ENCODE data around the gene MYPOP. TPM values are rescaled to one million over a fixed set of nuclear protein-coding genes. Genes with fewer than 3 reads are reported as not detected.

The MYPOP gene
- total RNA-seq, 1 experiment from 2014 or later, result 9.0 TPM

DNA sequence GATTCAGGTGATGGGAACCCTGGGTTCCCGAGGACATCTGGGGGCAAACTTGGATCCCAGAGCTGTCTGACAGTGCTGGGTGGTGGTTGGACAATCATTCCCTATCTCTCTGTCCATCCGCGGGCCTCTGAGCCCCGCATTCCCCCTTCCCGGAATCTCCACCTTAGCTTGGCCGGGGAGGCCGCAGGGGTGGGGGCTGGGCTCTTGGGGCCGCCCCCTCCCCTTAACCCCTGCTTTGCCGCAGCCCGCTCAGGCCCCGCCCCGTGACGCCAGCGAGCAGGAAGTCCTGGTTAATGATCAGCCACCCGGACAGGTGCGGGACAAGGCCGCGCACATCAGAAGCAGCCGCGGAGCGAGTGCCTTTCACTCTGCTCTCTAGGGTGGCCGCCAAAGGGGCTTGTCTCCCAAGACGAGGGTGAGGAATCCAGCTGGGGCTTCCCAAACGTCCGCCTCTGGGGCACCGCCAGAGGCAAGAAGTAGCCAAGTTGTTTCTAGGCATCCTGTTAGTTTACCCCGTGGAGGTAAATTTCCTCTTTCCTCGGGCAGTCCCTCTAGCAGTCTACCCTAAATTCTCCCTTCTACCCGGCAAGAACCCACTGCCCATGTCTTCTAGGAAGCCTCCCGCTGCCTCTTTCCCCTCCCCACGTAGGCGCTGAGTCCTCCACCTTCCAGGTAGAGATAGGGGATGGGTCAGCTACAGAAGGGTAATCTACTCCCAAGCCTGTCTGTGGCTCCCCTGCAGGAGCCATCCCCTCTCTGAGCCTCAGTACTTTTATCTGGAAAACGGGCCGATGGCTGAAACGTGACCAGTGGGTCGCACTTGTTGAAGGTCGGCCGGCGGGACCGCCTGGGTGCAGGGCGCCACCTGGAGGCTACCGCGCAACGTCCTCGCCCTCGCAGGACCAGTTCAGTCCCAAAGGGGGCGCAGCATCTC is 19.5 kb downstream of the MYPOP start:
- no peak overlapping the region for H2BK120ac ChIP-seq (ENCODE audit: low read depth, low read length, poor library complexity, severe bottlenecking)
- no peaks in the 10 kb centered on the region for H3K27me3 ChIP-seq (ENCODE audit: insufficient read depth, low read length)
- H3K14ac ChIP-seq (ENCODE audit: insufficient read depth, low read length), result no peak overlapping the region
- no peaks in the 10 kb centered on the region for H4K20me1 ChIP-seq (ENCODE audit: control insufficient read depth, insufficient read depth, insufficient read length)
- WGBS (ENCODE audit: extremely low coverage, insufficient read length, low lambda C conversion rate), result no CpG with 5 or more reads among the region's 47 CpGs
- peak; percentile 95 for DNase-seq
- no peaks in the 10 kb centered on the region for H3K79me1 ChIP-seq (ENCODE audit: insufficient read depth, low read depth, low read length, poor library complexity, severe bottlenecking)
- Mint-ChIP-seq H3K4me1 (peaks cover 31 to 45% of the 10 kb centered on the region in 2 experiments), H3K27me3 (ENCODE audit: low read depth) (peaks cover 4% of the 10 kb centered on the region; the same call in 1 of the 2 replicates), H3K27ac (peak overlapping the region; percentile 94 to 97 (median 96); a peak in 5 of 7 replicates), H3K9me3 (no peaks in the 10 kb centered on the region), H3K36me3 (ENCODE audit: insufficient read depth in 1 of 3, low read depth in 3 of 3) (peaks cover 2 to 5% (median 4%) of the 10 kb centered on the region in 3 experiments; a peak in 3 of 7 replicates), H3K4me3 (peak overlapping the region; percentile 70 to 79)
- no peak overlapping the region for H3K4ac ChIP-seq (ENCODE audit: low read depth, low read length)
- no peak overlapping the region for H3T11ph ChIP-seq (ENCODE audit: low read length)
- no peak overlapping the region for H3K18ac ChIP-seq (ENCODE audit: insufficient read length, low read depth, low read length)
- no peak overlapping the region for H2AK5ac ChIP-seq (ENCODE audit: insufficient read length, low read length)
- TF ChIP-seq, protein P1, sequence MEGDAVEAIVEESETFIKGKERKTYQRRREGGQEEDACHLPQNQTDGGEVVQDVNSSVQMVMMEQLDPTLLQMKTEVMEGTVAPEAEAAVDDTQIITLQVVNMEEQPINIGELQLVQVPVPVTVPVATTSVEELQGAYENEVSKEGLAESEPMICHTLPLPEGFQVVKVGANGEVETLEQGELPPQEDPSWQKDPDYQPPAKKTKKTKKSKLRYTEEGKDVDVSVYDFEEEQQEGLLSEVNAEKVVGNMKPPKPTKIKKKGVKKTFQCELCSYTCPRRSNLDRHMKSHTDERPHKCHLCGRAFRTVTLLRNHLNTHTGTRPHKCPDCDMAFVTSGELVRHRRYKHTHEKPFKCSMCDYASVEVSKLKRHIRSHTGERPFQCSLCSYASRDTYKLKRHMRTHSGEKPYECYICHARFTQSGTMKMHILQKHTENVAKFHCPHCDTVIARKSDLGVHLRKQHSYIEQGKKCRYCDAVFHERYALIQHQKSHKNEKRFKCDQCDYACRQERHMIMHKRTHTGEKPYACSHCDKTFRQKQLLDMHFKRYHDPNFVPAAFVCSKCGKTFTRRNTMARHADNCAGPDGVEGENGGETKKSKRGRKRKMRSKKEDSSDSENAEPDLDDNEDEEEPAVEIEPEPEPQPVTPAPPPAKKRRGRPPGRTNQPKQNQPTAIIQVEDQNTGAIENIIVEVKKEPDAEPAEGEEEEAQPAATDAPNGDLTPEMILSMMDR (conservative IDR thresholded peaks at IDR 0.05), result peak; percentile 98
- no peak overlapping the region for H2BK12ac ChIP-seq (ENCODE audit: insufficient read length, low read depth, low read length)
- peaks cover 2% of the 10 kb centered on the region; the same call in 1 of the 2 replicates for H3K4me1 ChIP-seq (ENCODE audit: insufficient read depth, low read length)
- no peak overlapping the region for H3K56ac ChIP-seq (ENCODE audit: insufficient read length, low read depth, low read length)
- no peak overlapping the region for H4K5ac ChIP-seq (ENCODE audit: insufficient read length, low read depth, low read length)
- H4K91ac ChIP-seq (ENCODE audit: insufficient read length, low read depth, low read length), result no peak overlapping the region
- H3K23ac ChIP-seq (ENCODE audit: insufficient read length, low read depth, low read length), result no peak overlapping the region
- H2BK20ac ChIP-seq (ENCODE audit: low read depth, low read length, poor library complexity, severe bottlenecking), result no peak overlapping the region
- no peak overlapping the region for H4K8ac ChIP-seq (replicated peaks; ENCODE audit: insufficient read length, low read depth, low read length)
- H3K79me2 ChIP-seq (ENCODE audit: insufficient read depth, low read length), result no peaks in the 10 kb centered on the region
- peak overlapping the region; percentile 66 for H3K4me2 ChIP-seq (ENCODE audit: insufficient read depth, insufficient read length, low read length)
- H3K23me2 ChIP-seq (ENCODE audit: insufficient read length, low read depth, low read length, poor library complexity, severe bottlenecking), result peaks cover 19% of the 10 kb centered on the region
- H3K9ac ChIP-seq (ENCODE audit: extremely low read depth, insufficient read length, low read length), result no peak overlapping the region
- no peak overlapping the region for H3K27ac ChIP-seq (ENCODE audit: insufficient read length, low read depth, low read length)
- H2BK15ac ChIP-seq (ENCODE audit: low read depth, low read length), result no peak overlapping the region
- H2AFZ ChIP-seq (ENCODE audit: low read length), result no peak overlapping the region
- no peak overlapping the region for H2BK5ac ChIP-seq (ENCODE audit: insufficient read length, low read length)
- no peaks in the 10 kb centered on the region for H3K9me3 ChIP-seq (ENCODE audit: control insufficient read depth, low read depth, low read length)
